Neutrophil (primary cell): ENCODE data around the gene RBBP8NL.

Source experiments
- H3K27ac ChIP-seq: fragments of 200-600 bp; sonication (generic); 2 replicates; pipeline ENCODE4 v1.5.1; 2016; ENCODE audit warnings: mild to moderate bottlenecking, moderate library complexity
- H3K27me3 ChIP-seq: fragments of 200-600 bp; sonication (generic); 2 replicates; pipeline ENCODE4 v1.6.0; 2016; ENCODE audit warnings: mild to moderate bottlenecking
- H3K36me3 ChIP-seq: fragments of 200-600 bp; sonication (generic); 2 replicates; pipeline ENCODE4 v1.5.1; 2017
- H3K4me1 ChIP-seq, 2 experiments: fragments of 200-600 bp in 1 of 2; sonication (generic) in 1 of 2; 1 replicate in 1 of 2; 2 replicates in 1 of 2; pipeline versions ENCODE4 v1.5.1 to v1.6.1; 2013 to 2016; ENCODE audit warnings: low read depth in 1 of 2, low read length in 1 of 2, mild to moderate bottlenecking in 1 of 2, moderate library complexity in 1 of 2; ENCODE audit not compliant: control insufficient read depth in 1 of 2, insufficient read depth in 1 of 2
- H3K4me3 ChIP-seq, 2 experiments: fragments of 200-600 bp in 1 of 2; sonication (generic) in 1 of 2; 1 replicate in 1 of 2; 2 replicates in 1 of 2; pipeline ENCODE4 v1.5.1; 2013 to 2016; ENCODE audit warnings: low read depth in 1 of 2, low read length in 1 of 2, mild to moderate bottlenecking in 1 of 2, moderate library complexity in 1 of 2
- H3K9me3 ChIP-seq: fragments of 200-600 bp; sonication (generic); 2 replicates; pipeline ENCODE4 v1.5.1; 2016
- CTCF ChIP-seq: fragments of 200-600 bp; sonication (generic); IDR thresholded peaks from 2 replicates; pipeline ENCODE4 v1.5.1; 2016; ENCODE audit warnings: antibody characterized with exemption

RBBP8NL gene

GRCh38 chr20:62427172-62428001 is at the start of gene RBBP8NL:
TSS of gene RBBP8NL (minus strand) at chr20:62427539. CDS start at chr20:62419647, 7,892 bp downstream.
- TF ChIP-seq CTCF: no peak
- Histone ChIP-seq H3K27ac (no peak within 1 kb of the TSS), H3K4me1 (no peaks in the 10 kb centered on the region), H3K9me3 (no peaks in the 10 kb centered on the region), H3K4me3 (no peak within 1 kb of the TSS), H3K27me3 (peaks cover 42% of the 10 kb centered on the region), H3K36me3 (no peaks in the 10 kb centered on the region)

GRCh38 chr20:62476056-62476838 is 48.9 kb upstream of the RBBP8NL start:
- Histone ChIP-seq H3K27me3 (peaks cover 100% of the 10 kb centered on the region), H3K9me3 (no peaks in the 10 kb centered on the region), H3K4me3 (no peak overlapping the region), H3K27ac (no peak overlapping the region), H3K36me3 (no peaks in the 10 kb centered on the region), H3K4me1 (peaks cover 0 to 4% of the 10 kb centered on the region in 2 experiments)
- TF ChIP-seq CTCF: no peak

GRCh38 chr20:62475772-62476055 is 48.4 kb upstream of the RBBP8NL start, which contains the start of gene GATA5:
TSS of gene GATA5 (minus strand) at chr20:62475995. CDS start at chr20:62475521, 474 bp downstream.
- TF ChIP-seq CTCF: no peak
- no peak within 1 kb of the TSS for H3K4me3 ChIP-seq
- H3K27me3 ChIP-seq: peaks cover 99% of the 10 kb centered on the region

GRCh38 chr20:62475027-62475771 is 47.9 kb upstream of the RBBP8NL start:
- Histone ChIP-seq H3K36me3 (no peaks in the 10 kb centered on the region), H3K4me1 (peaks cover 0 to 4% of the 10 kb centered on the region in 2 experiments), H3K4me3 (no peak overlapping the region), H3K27me3 (peaks cover 99% of the 10 kb centered on the region), H3K27ac (no peak overlapping the region), H3K9me3 (no peaks in the 10 kb centered on the region)
- TF ChIP-seq CTCF: no peak

More at GRCh38 chr20:62475772-62476055, 48.4 kb upstream of the RBBP8NL start, which contains the start of gene GATA5:
- H3K27ac ChIP-seq: no peak within 1 kb of the TSS
- peaks cover 0 to 4% of the 10 kb centered on the region in 2 experiments for H3K4me1 ChIP-seq
- H3K9me3 ChIP-seq: no peaks in the 10 kb centered on the region
- no peaks in the 10 kb centered on the region for H3K36me3 ChIP-seq

GRCh38 chr20:62474604-62475026 is 47.3 kb upstream of the RBBP8NL start:
- H3K4me1 ChIP-seq: peaks cover 0 to 4% of the 10 kb centered on the region in 2 experiments
- no peak overlapping the region for H3K27ac ChIP-seq
- no peak overlapping the region for H3K4me3 ChIP-seq
- TF ChIP-seq CTCF: no peak
- H3K36me3 ChIP-seq: no peaks in the 10 kb centered on the region
- no peaks in the 10 kb centered on the region for H3K9me3 ChIP-seq
- H3K27me3 ChIP-seq: peaks cover 99% of the 10 kb centered on the region
